ENCODE results near the gene PILRA. TPM values are rescaled to one million over a fixed set of nuclear protein-coding genes. Genes with fewer than 3 reads are reported as not detected.

The PILRA gene
- total and polyA plus RNA-seq, 2 of the 13 experiments (the other 11 are each of a cell fraction or from before 2014, with no cell fraction given): 0.13 to 1.3 TPM

GRCh38 chr7:100429637-100430492 is 56.6 kb downstream of the PILRA start, which contains the start of gene MEPCE (continued):
- TF ChIP-seq, protein P1, sequence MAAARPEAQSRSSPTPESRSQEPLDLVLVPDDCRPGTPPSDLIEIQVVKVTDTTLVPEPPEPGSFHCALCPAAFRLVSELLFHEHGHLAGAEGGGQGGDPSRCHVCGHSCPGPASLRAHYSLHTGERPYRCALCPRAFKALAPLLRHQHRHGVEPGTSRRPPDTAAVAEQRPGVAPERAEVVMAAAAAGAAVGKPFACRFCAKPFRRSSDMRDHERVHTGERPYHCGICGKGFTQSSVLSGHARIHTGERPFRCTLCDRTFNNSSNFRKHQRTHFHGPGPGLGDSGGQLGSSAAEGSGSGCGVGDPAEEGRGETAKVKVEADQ (CRISPR knock-in tag; IDR thresholded peaks at IDR 0.05; ENCODE audit: borderline replicate concordance): no peak
- no peak for TF ChIP-seq POLR2AphosphoS2 (IDR thresholded peaks at IDR 0.05; ENCODE audit: low read depth, low read length)
- peak; percentile 61; the same call in 1 of the 2 replicates for TF ChIP-seq ZNF281 (CRISPR knock-in tag; IDR thresholded peaks at IDR 0.05; ENCODE audit: borderline replicate concordance)
- no peak for TF ChIP-seq FOSL1 (CRISPR knock-in tag; IDR thresholded peaks at IDR 0.05; ENCODE audit: borderline replicate concordance)
- TF ChIP-seq STAT5B (CRISPR knock-in tag; IDR thresholded peaks at IDR 0.05): no peak
- no peak; the same call in 1 of the 2 replicates for TF ChIP-seq MED1 (CRISPR knock-in tag; IDR thresholded peaks at IDR 0.05)
- no peak for TF ChIP-seq ZFP36L2 (CRISPR knock-in tag; IDR thresholded peaks at IDR 0.05)
- no peak for TF ChIP-seq DPF2 (CRISPR knock-in tag; IDR thresholded peaks at IDR 0.05; ENCODE audit: borderline replicate concordance, low read depth)
- TF ChIP-seq, protein P2, sequence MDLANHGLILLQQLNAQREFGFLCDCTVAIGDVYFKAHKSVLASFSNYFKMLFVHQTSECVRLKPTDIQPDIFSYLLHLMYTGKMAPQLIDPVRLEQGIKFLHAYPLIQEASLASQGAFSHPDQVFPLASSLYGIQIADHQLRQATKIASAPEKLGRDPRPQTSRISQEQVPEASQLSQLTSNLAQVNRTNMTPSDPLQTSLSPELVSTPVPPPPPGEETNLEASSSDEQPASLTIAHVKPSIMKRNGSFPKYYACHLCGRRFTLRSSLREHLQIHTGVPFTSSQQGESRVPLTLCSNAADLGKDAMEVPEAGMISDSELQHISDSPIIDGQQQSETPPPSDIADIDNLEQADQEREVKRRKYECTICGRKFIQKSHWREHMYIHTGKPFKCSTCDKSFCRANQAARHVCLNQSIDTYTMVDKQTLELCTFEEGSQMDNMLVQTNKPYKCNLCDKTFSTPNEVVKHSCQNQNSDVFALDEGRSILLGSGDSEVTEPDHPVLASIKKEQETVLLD (CRISPR knock-in tag; IDR thresholded peaks at IDR 0.05; ENCODE audit: low read depth): no peak
- TF ChIP-seq ZBTB7B (CRISPR knock-in tag; IDR thresholded peaks at IDR 0.05): no peak
- no peak for TF ChIP-seq GATA4 (IDR thresholded peaks at IDR 0.05; ENCODE audit: borderline replicate concordance, low read depth)
- no peak for TF ChIP-seq ZNF296 (CRISPR knock-in tag; conservative IDR thresholded peaks at IDR 0.05)
- TF ChIP-seq ZNF546 (CRISPR knock-in tag; conservative IDR thresholded peaks at IDR 0.05): peak; percentile 93; the same call in 1 of the 2 replicates
- TF ChIP-seq, protein P3, sequence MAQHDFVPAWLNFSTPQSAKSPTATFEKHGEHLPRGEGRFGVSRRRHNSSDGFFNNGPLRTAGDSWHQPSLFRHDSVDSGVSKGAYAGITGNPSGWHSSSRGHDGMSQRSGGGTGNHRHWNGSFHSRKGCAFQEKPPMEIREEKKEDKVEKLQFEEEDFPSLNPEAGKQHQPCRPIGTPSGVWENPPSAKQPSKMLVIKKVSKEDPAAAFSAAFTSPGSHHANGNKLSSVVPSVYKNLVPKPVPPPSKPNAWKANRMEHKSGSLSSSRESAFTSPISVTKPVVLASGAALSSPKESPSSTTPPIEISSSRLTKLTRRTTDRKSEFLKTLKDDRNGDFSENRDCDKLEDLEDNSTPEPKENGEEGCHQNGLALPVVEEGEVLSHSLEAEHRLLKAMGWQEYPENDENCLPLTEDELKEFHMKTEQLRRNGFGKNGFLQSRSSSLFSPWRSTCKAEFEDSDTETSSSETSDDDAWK (CRISPR knock-in tag; IDR thresholded peaks at IDR 0.05): no peak
- no peak for TF ChIP-seq RFX1 (IDR thresholded peaks at IDR 0.05)
- no peak for TF ChIP-seq ZBTB10 (CRISPR knock-in tag; IDR thresholded peaks at IDR 0.05; ENCODE audit: borderline replicate concordance)
- no peak for TF ChIP-seq CBX2 (IDR thresholded peaks at IDR 0.05; ENCODE audit: low read depth, low read length)
- TF ChIP-seq CBX2 (CRISPR knock-in tag; IDR thresholded peaks at IDR 0.05; ENCODE audit: low read depth): no peak
- TF ChIP-seq SMYD3 (CRISPR knock-in tag; IDR thresholded peaks at IDR 0.05): no peak
- TF ChIP-seq ATF7-NPFF (CRISPR knock-in tag; IDR thresholded peaks at IDR 0.05; ENCODE audit: low read depth): no peak
- TF ChIP-seq PRPF4 (IDR thresholded peaks at IDR 0.05; ENCODE audit: low read depth, low read length, poor library complexity, severe bottlenecking): no peak

Measured in HepG2 (cell line).